SK-N-SH (cell line): ENCODE results near the gene IQCF2. TPM values are rescaled to one million over a fixed set of nuclear protein-coding genes. Genes with fewer than 3 reads are reported as not detected.
A peak's percentile ranks its signal among the peaks of the same experiment; 100 is the strongest.

Experiments
- CTCF ChIA-PET: fragments of 300-600, 350-600 bp; formaldehyde crosslinking; extraction: SDS; loops from one replicate; lab custom pipeline; 2021; lab: Yijun Ruan, JAX
- POLR2A ChIA-PET: fragments of 350-600 bp; sonication (Branson Sonifier 250); formaldehyde crosslinking; extraction: SDS; loops from one replicate; lab custom pipeline; 2020; ENCODE audit warnings: antibody characterized with exemption, inconsistent platforms; lab: Yijun Ruan, JAX
- DNase-seq: peaks from one replicate; pipeline ENCODE4 v3.0.0; 2012
- H2AFZ ChIP-seq: fragments of 200-600 bp; sonication (generic); 2 replicates; pipeline ENCODE4 v1.8.1; 2016; ENCODE audit warnings: antibody characterized with exemption, mild to moderate bottlenecking, low read depth
- H3F3A ChIP-seq: fragments of 200-600 bp; sonication (generic); replicated peaks from 2 replicates; pipeline ENCODE3; 2016; ENCODE audit warnings: antibody characterized with exemption, mild to moderate bottlenecking; ENCODE audit not compliant: insufficient read depth
- H3K27ac ChIP-seq, 2 experiments: fragments of 200-500 bp in 1 of 2; fragments of 200-600 bp in 1 of 2; sonication (Bioruptor generic) in 1 of 2; sonication (generic), shearing (Covaris generic) in 1 of 2; 2 replicates each; pipeline versions ENCODE4 v1.5.1 to v1.6.1; 2014 to 2016; ENCODE audit warnings: low read depth in 2 of 2, inconsistent platforms in 1 of 2, low read length in 1 of 2, mild to moderate bottlenecking in 1 of 2, mixed read lengths in 1 of 2
- H3K27me3 ChIP-seq: fragments of 200-600 bp; sonication (generic), shearing (Covaris generic); 2 replicates; pipeline ENCODE4 v1.6.1; 2016; ENCODE audit warnings: mixed run types; ENCODE audit not compliant: insufficient read depth
- H3K36me3 ChIP-seq, 2 experiments: fragments of 200-500 bp in 1 of 2; fragments of 200-600 bp in 1 of 2; sonication (Bioruptor generic) in 1 of 2; sonication (generic) in 1 of 2; replicated peaks in 1 of 2; 2 replicates each; pipeline versions ENCODE3 to v1.5.1; 2014 to 2016; ENCODE audit warnings: low read length in 1 of 2, mild to moderate bottlenecking in 1 of 2; ENCODE audit not compliant: insufficient read depth in 2 of 2, control insufficient read depth in 1 of 2
- H3K4me1 ChIP-seq, 2 experiments: fragments of 200-500 bp in 1 of 2; fragments of 200-600 bp in 1 of 2; sonication (Bioruptor generic) in 1 of 2; sonication (generic), shearing (Covaris generic) in 1 of 2; 2 replicates each; pipeline versions ENCODE4 v1.5.1 to v1.6.1; 2014 to 2016; ENCODE audit warnings: low read depth in 1 of 2, low read length in 1 of 2, mixed run types in 1 of 2; ENCODE audit not compliant: insufficient read depth in 2 of 2, control insufficient read depth in 1 of 2
- H3K4me2 ChIP-seq: fragments of 200-600 bp; sonication (generic), shearing (Covaris generic); 2 replicates; pipeline ENCODE4 v1.6.1; 2017; ENCODE audit warnings: mixed run types
- H3K4me3 ChIP-seq, 2 experiments: fragments of 200-500 bp in 1 of 2; fragments of 200-600 bp in 1 of 2; sonication (Bioruptor generic) in 1 of 2; sonication (generic), shearing (Covaris generic) in 1 of 2; 2 replicates each; pipeline versions ENCODE4 v1.5.1 to v1.8.1; 2014 to 2016; ENCODE audit warnings: low read depth in 2 of 2, inconsistent platforms in 1 of 2, low read length in 1 of 2, mild to moderate bottlenecking in 1 of 2, mixed read lengths in 1 of 2, moderate library complexity in 1 of 2
- H3K79me2 ChIP-seq: fragments of 200-600 bp; sonication (generic); 2 replicates; pipeline ENCODE4 v1.8.1; 2017; ENCODE audit warnings: mild to moderate bottlenecking; ENCODE audit not compliant: insufficient read depth
- H3K9ac ChIP-seq: fragments of 200-600 bp; sonication (generic); 2 replicates; pipeline ENCODE4 v1.6.1; 2017; ENCODE audit warnings: mixed run types
- H3K9me2 ChIP-seq: fragments of 200-600 bp; sonication (generic); 2 replicates; pipeline ENCODE4 v1.6.1; 2017; ENCODE audit warnings: mixed run types
- H3K9me3 ChIP-seq: fragments of 200-600 bp; sonication (generic); 2 replicates; pipeline ENCODE4 v1.6.1; 2017; ENCODE audit warnings: mixed run types, mild to moderate bottlenecking, moderate library complexity
- H4K20me1 ChIP-seq: fragments of 200-600 bp; sonication (generic); 2 replicates; pipeline ENCODE4 v1.6.1; 2017; ENCODE audit warnings: mild to moderate bottlenecking, mixed run types; ENCODE audit not compliant: insufficient read depth
- CHD2 ChIP-seq: fragments of 150-350 bp; IDR thresholded peaks from 2 replicates; pipeline ENCODE4 v1.6.1; 2018; ENCODE audit warnings: low read length; ENCODE audit not compliant: partially characterized antibody
- ELF1 ChIP-seq: IDR thresholded peaks from 2 replicates; pipeline ENCODE4 v1.4.0; 2012
- EZH2phosphoT487 ChIP-seq: fragments of 200-600 bp; sonication (generic); IDR thresholded peaks from 2 replicates; pipeline ENCODE4 v1.6.1; 2017; ENCODE audit warnings: low read depth, mixed run types, mild to moderate bottlenecking, antibody characterized with exemption, moderate library complexity, borderline replicate concordance
- FOXJ3 ChIP-seq: sonication (generic); formaldehyde crosslinking; IDR thresholded peaks from 2 replicates; pipeline ENCODE4 v1.5.1; 2020; ENCODE audit warnings: mild to moderate bottlenecking, missing genetic modification reagents
- FOXM1 ChIP-seq: IDR thresholded peaks from 2 replicates; pipeline ENCODE4 v1.4.0; 2012; ENCODE audit warnings: low read depth, mild to moderate bottlenecking
- GABPA ChIP-seq: IDR thresholded peaks from 2 replicates; pipeline ENCODE4 v1.4.0; 2012; ENCODE audit warnings: low read depth, mild to moderate bottlenecking
- GATA2 ChIP-seq: sonication (generic); formaldehyde crosslinking; IDR thresholded peaks from 2 replicates; pipeline ENCODE4 v1.5.0; 2020; ENCODE audit warnings: mild to moderate bottlenecking, missing genetic modification reagents
- IRF3 ChIP-seq: fragments of 150-350 bp; IDR thresholded peaks from 2 replicates; pipeline ENCODE4 v1.6.1; 2016; ENCODE audit warnings: mild to moderate bottlenecking, low read depth, low read length
- JUND ChIP-seq: IDR thresholded peaks from 2 replicates; pipeline ENCODE4 v1.4.0; 2012
- MEF2A ChIP-seq: IDR thresholded peaks from 2 replicates; pipeline ENCODE4 v1.4.0; 2012; ENCODE audit warnings: low read depth, borderline replicate concordance
- MXI1 ChIP-seq: IDR thresholded peaks from 2 replicates; pipeline ENCODE4 v1.6.1; 2012; ENCODE audit warnings: mild to moderate bottlenecking, low read depth, low read length, improper control_type of control experiment
- NFIC ChIP-seq: IDR thresholded peaks from 2 replicates; pipeline ENCODE4 v1.4.0; 2012; ENCODE audit warnings: borderline replicate concordance
- NRF1 ChIP-seq: IDR thresholded peaks from 2 replicates; pipeline ENCODE4 v1.6.1; 2012; ENCODE audit warnings: low read depth, mild to moderate bottlenecking, low read length
- RCOR1 ChIP-seq: fragments of 150-350 bp; IDR thresholded peaks from 2 replicates; pipeline ENCODE4 v1.6.1; 2017; ENCODE audit warnings: antibody characterized with exemption, low read length
- REST ChIP-seq: IDR thresholded peaks from 2 replicates; pipeline ENCODE4 v1.6.1; 2012; ENCODE audit warnings: mild to moderate bottlenecking, low read depth, low read length, moderate library complexity
- RFX5 ChIP-seq: IDR thresholded peaks from 2 replicates; pipeline ENCODE4 v1.6.1; 2012; ENCODE audit warnings: mild to moderate bottlenecking, improper control_type of control experiment, low read length
- SIN3A ChIP-seq: IDR thresholded peaks from 2 replicates; pipeline ENCODE4 v1.6.1; 2012; ENCODE audit warnings: low read depth, mild to moderate bottlenecking, low read length, moderate library complexity, borderline replicate concordance
- SMC3 ChIP-seq: IDR thresholded peaks from 2 replicates; pipeline ENCODE4 v1.6.1; 2012; ENCODE audit warnings: low read depth, low read length, improper control_type of control experiment
- TAF1 ChIP-seq: IDR thresholded peaks from 2 replicates; pipeline ENCODE4 v1.6.1; 2012; ENCODE audit warnings: low read depth, mild to moderate bottlenecking, low read length, moderate library complexity, borderline replicate concordance
- TEAD4 ChIP-seq: IDR thresholded peaks from 2 replicates; pipeline ENCODE4 v1.4.0; 2012; ENCODE audit warnings: mild to moderate bottlenecking, borderline replicate concordance; ENCODE audit not compliant: insufficient read depth
- USF1 ChIP-seq: IDR thresholded peaks from 2 replicates; pipeline ENCODE4 v1.4.0; 2012; ENCODE audit warnings: low read depth, borderline replicate concordance
- WGBS: methylation state at CpG from one replicate; pipeline ENCODE4 v1.1.6; 2017; ENCODE audit warnings: low lambda C conversion rate; 5-methylcytosine and 5-hydroxymethylcytosine counted together
- polyA plus RNA-seq, 3 experiments: library from polyadenylated mRNA; depleted of rRNA; stranded (reverse); fragments of >200 nt; gene quantifications; 2 replicates each; pipeline ENCODE4 v1.2.3, GENCODE V29; 2012
- TF ChIP-seq, protein P1 (sequence below): IDR thresholded peaks from 2 replicates; pipeline ENCODE4; 2012

Gene IQCF2
- polyA plus RNA-seq, 1 of the 3 experiments (the other 2 are of a cell fraction) = not detected

DNA sequence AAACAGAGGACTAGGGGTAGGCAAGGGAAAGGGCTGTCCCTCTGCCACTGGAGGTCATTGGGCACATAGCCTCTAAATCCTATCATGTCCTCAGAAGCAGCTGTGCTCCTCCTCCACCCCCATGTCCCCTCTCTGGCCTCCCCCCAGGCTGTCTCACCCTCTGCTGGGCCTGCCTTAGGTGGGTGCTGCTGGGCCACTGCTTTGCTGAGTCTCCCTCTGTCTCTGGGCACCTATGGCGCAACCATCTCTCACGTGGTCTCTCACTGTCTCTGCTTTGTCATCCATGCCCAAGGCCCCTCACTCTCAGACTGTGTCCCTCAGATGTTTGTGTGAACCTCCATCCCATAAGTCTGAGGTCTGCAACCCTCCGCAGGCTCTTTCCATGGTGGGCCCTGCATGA, 47.4 kb upstream of the IQCF2 start:
- H3K9ac ChIP-seq = no peak overlapping the region
- H3K4me1 ChIP-seq = peaks cover 0 to 20% of the 10 kb centered on the region in 2 experiments; a peak in 1 of 4 replicates
- ChIA-PET CTCF (interaction anchor here (1.1 to 5.5 kb wide), 5 partner anchors 12 to 142 kb away, joined by 3 to 19 read pairs (median 6); no protein-coding TSS in a partner anchor), POLR2A (no interaction called here)
- TF ChIP-seq JUND (no peak), EZH2phosphoT487 (no peak), RCOR1 (no peak), NFIC (no peak), SIN3A (no peak), FOXJ3 (CRISPR knock-in tag) (no peak), USF1 (no peak), TEAD4 (no peak), NRF1 (no peak), ELF1 (no peak), IRF3 (no peak), CHD2 (no peak), SMC3 (no peak)
- H3K36me3 ChIP-seq = no peaks in the 10 kb centered on the region
- H3K9me3 ChIP-seq = no peaks in the 10 kb centered on the region
- H3K27me3 ChIP-seq = no peaks in the 10 kb centered on the region; the same call in 1 of the 2 replicates
- no peaks in the 10 kb centered on the region for H3K9me2 ChIP-seq
- H4K20me1 ChIP-seq = no peaks in the 10 kb centered on the region
- WGBS = 62% methylated on average over 3 of the region's 3 CpGs
- no peak overlapping the region for H3K4me2 ChIP-seq
- no peak overlapping the region for H3K4me3 ChIP-seq
- H3K79me2 ChIP-seq = no peaks in the 10 kb centered on the region
- DNase-seq = no peak
- no peaks in the 10 kb centered on the region for H3F3A ChIP-seq
- peak overlapping the region in 1 of 2 experiments; percentile 91; a peak in 2 of 4 replicates for H3K27ac ChIP-seq
- H2AFZ ChIP-seq = no peak overlapping the region

DNA sequence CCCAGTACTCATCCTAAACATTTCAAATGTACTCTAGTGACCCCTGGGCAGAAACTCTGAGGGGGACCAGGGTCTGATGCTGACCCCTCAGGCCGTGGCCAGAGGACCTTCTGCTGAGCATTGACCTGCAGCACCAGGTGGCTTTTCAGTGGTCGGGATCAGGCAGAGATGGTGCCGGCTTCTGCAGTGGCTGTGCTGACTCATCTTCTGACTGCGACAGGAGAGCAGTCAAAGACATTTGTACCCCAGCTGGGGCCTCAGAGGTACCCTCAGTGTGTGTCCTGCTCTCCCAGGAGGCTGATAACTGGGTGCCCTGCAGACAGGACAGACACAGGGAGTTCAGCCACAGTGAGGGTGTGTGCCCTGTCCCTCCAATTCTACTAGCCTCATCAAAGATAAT, 45.8 kb upstream of the IQCF2 start:
- Histone ChIP-seq H3K4me3 (no peak overlapping the region), H3K4me1 (peaks cover 0 to 20% of the 10 kb centered on the region in 2 experiments; a peak in 1 of 4 replicates), H3K79me2 (no peaks in the 10 kb centered on the region), H4K20me1 (no peaks in the 10 kb centered on the region), H3K9me2 (no peaks in the 10 kb centered on the region), H3K9ac (no peak overlapping the region), H3K9me3 (no peaks in the 10 kb centered on the region), H3K4me2 (no peak overlapping the region), H3K27me3 (no peaks in the 10 kb centered on the region; the same call in 1 of the 2 replicates), H3F3A (no peaks in the 10 kb centered on the region), H2AFZ (no peak overlapping the region), H3K27ac (no peak overlapping the region), H3K36me3 (no peaks in the 10 kb centered on the region)
- no peak for DNase-seq
- WGBS = 0% methylated on average over 1 of the region's 4 CpGs
- POLR2A ChIA-PET = no interaction called here
- CTCF ChIA-PET = no interaction called here
- TF ChIP-seq TEAD4 (no peak), REST (no peak), MEF2A (no peak), GATA2 (CRISPR knock-in tag) (no peak), FOXM1 (no peak), RCOR1 (no peak), RFX5 (no peak), MXI1 (no peak), TAF1 (no peak), GABPA (no peak)
- TF ChIP-seq, protein P1, sequence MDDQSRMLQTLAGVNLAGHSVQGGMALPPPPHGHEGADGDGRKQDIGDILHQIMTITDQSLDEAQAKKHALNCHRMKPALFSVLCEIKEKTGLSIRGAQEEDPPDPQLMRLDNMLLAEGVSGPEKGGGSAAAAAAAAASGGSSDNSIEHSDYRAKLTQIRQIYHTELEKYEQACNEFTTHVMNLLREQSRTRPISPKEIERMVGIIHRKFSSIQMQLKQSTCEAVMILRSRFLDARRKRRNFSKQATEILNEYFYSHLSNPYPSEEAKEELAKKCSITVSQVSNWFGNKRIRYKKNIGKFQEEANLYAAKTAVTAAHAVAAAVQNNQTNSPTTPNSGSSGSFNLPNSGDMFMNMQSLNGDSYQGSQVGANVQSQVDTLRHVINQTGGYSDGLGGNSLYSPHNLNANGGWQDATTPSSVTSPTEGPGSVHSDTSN = no peak
